BJ (cell line): ENCODE data around the gene MYO18B. TPM values are rescaled to one million over a fixed set of nuclear protein-coding genes. Genes with fewer than 3 reads are reported as not detected.

Source experiments
- CTCF ChIA-PET: fragments of 350-600 bp; formaldehyde crosslinking; extraction: SDS; loops from one replicate; lab custom pipeline; 2021; ENCODE audit warnings: antibody characterized with exemption, inconsistent platforms; lab: Yijun Ruan, JAX
- POLR2A ChIA-PET: fragments of 300-600 bp; sonication (Branson Sonifier 250); formaldehyde crosslinking; extraction: SDS; loops from one replicate; lab custom pipeline; 2021; ENCODE audit warnings: antibody characterized with exemption; lab: Charles Lee
- DNase-seq: peaks from one replicate; pipeline ENCODE4 v3.0.0-alpha.2; 2011; ENCODE audit warnings: low read depth
- H3K27me3 ChIP-seq: 2 replicates; pipeline ENCODE4 v1.6.0; 2011; ENCODE audit warnings: low read length; ENCODE audit not compliant: control insufficient read depth, insufficient read depth
- H3K36me3 ChIP-seq: 2 replicates; pipeline ENCODE4 v1.5.1; 2011; ENCODE audit warnings: low read length; ENCODE audit not compliant: control insufficient read depth, insufficient read depth
- H3K4me3 ChIP-seq: 2 replicates; pipeline ENCODE4 v1.5.1; 2011; ENCODE audit warnings: low read depth, mild to moderate bottlenecking, control low read depth, low read length
- CTCF ChIP-seq: IDR thresholded peaks from 2 replicates; pipeline ENCODE4 v1.5.1; 2011; ENCODE audit warnings: low read depth, mild to moderate bottlenecking, control low read depth, inconsistent platforms, low read length, moderate library complexity; ENCODE audit not compliant: insufficient read depth
- polyA plus RNA-seq: library from polyadenylated mRNA; depleted of rRNA; stranded (reverse); fragments of >200 nt; gene quantifications from 2 replicates; pipeline ENCODE4 v1.2.3, GENCODE V29; 2011

The MYO18B gene
- polyA plus RNA-seq, 1 experiment: not detected

GRCh38 chr22:25940479-25940878 lies 198.5 kb downstream of the MYO18B start:
- Histone ChIP-seq H3K36me3 (no peaks in the 10 kb centered on the region), H3K27me3 (no peaks in the 10 kb centered on the region), H3K4me3 (no peak overlapping the region)
- no peak for TF ChIP-seq CTCF
- no peak for DNase-seq
- POLR2A ChIA-PET: no interaction called here
- CTCF ChIA-PET: interaction anchor here (0.9 kb wide), 1 partner anchor 10 kb away, joined by 3 read pairs; no protein-coding TSS in a partner anchor

- H3K4me3 ChIP-seq: no peak overlapping the region
- CTCF ChIA-PET: no interaction called here
- POLR2A ChIA-PET: no interaction called here
- TF ChIP-seq CTCF: no peak
- H3K36me3 ChIP-seq: no peaks in the 10 kb centered on the region
- H3K27me3 ChIP-seq: no peaks in the 10 kb centered on the region
- DNase-seq: no peak
These were observed 199.5 kb downstream of the MYO18B start for GRCh38 chr22:25941365-25941960.

GRCh38 chr22:25942115-25942855 lies 200.3 kb downstream of the MYO18B start:
- ChIA-PET CTCF (no interaction called here), POLR2A (no interaction called here)
- no peaks in the 10 kb centered on the region for H3K36me3 ChIP-seq
- no peak overlapping the region for H3K4me3 ChIP-seq
- no peaks in the 10 kb centered on the region for H3K27me3 ChIP-seq
- no peak for DNase-seq
- no peak for TF ChIP-seq CTCF

GRCh38 chr22:25942856-25943411 lies 200.9 kb downstream of the MYO18B start:
- CTCF ChIA-PET: no interaction called here
- Histone ChIP-seq H3K27me3 (no peaks in the 10 kb centered on the region), H3K4me3 (no peak overlapping the region), H3K36me3 (no peaks in the 10 kb centered on the region)
- no peak for DNase-seq
- no peak for TF ChIP-seq CTCF
- POLR2A ChIA-PET: no interaction called here

GRCh38 chr22:25950111-25950510 lies 208.1 kb downstream of the MYO18B start:
- ChIA-PET CTCF (interaction anchor here (1.2 kb wide), 1 partner anchor 10 kb away, joined by 3 read pairs; no protein-coding TSS in a partner anchor), POLR2A (no interaction called here)
- no peaks in the 10 kb centered on the region for H3K27me3 ChIP-seq
- DNase-seq: no peak
- H3K36me3 ChIP-seq: no peaks in the 10 kb centered on the region
- TF ChIP-seq CTCF: no peak
- no peak overlapping the region for H3K4me3 ChIP-seq
